Measurements from ENCODE around the gene TXNDC8.

Gene TXNDC8

GRCh38 chr9:110290001-110290400 lies 47.7 kb downstream of the TXNDC8 start:
- H3K4me3 ChIP-seq (ENCODE audit: low read length): no peak overlapping the region
- H3K9me3 ChIP-seq (ENCODE audit: control insufficient read depth, insufficient read depth, low read length): no peaks in the 10 kb centered on the region
- H3K79me2 ChIP-seq (ENCODE audit: control insufficient read depth, low read length): no peaks in the 10 kb centered on the region
- no peaks in the 10 kb centered on the region for H4K20me1 ChIP-seq (ENCODE audit: control insufficient read depth, insufficient read depth, low read depth, low read length)
- H3F3A ChIP-seq (ENCODE audit: control insufficient read depth, insufficient read depth): no peaks in the 10 kb centered on the region
- H3K27me3 ChIP-seq (ENCODE audit: control insufficient read depth, low read length): no peaks in the 10 kb centered on the region
- H3K4me1 ChIP-seq (ENCODE audit: control insufficient read depth, low read length): no peaks in the 10 kb centered on the region
- H3K4me2 ChIP-seq (ENCODE audit: low read length): no peak overlapping the region
- H3K27ac ChIP-seq (ENCODE audit: low read depth, low read length): no peak overlapping the region
- H3K36me3 ChIP-seq (ENCODE audit: control insufficient read depth, low read length): no peaks in the 10 kb centered on the region
- TF ChIP-seq CTCF (IDR thresholded peaks at IDR 0.05; ENCODE audit: low read depth, low read length, poor library complexity, severe bottlenecking) (no peak), EZH2phosphoT487 (IDR thresholded peaks at IDR 0.05; ENCODE audit: borderline replicate concordance, low read length) (no peak)
- H3K9me2 ChIP-seq (replicated peaks; ENCODE audit: control insufficient read depth, low read length): no peaks in the 10 kb centered on the region

GRCh38 chr9:110288503-110288902 lies 49.2 kb downstream of the TXNDC8 start:
- TF ChIP-seq CTCF (IDR thresholded peaks at IDR 0.05; ENCODE audit: low read depth, low read length, poor library complexity, severe bottlenecking): no peak
- no peak for TF ChIP-seq EZH2phosphoT487 (IDR thresholded peaks at IDR 0.05; ENCODE audit: borderline replicate concordance, low read length)

GRCh38 chr9:110287289-110287680 lies 50.4 kb downstream of the TXNDC8 start:
- no peaks in the 10 kb centered on the region for H3F3A ChIP-seq (ENCODE audit: control insufficient read depth, insufficient read depth)
- no peaks in the 10 kb centered on the region for H3K9me3 ChIP-seq (ENCODE audit: control insufficient read depth, insufficient read depth, low read length)
- H3K27me3 ChIP-seq (ENCODE audit: control insufficient read depth, low read length): no peaks in the 10 kb centered on the region
- H3K79me2 ChIP-seq (ENCODE audit: control insufficient read depth, low read length): no peaks in the 10 kb centered on the region
- no peak overlapping the region for H3K4me2 ChIP-seq (ENCODE audit: low read length)
- TF ChIP-seq EZH2phosphoT487 (IDR thresholded peaks at IDR 0.05; ENCODE audit: borderline replicate concordance, low read length) (no peak), CTCF (IDR thresholded peaks at IDR 0.05; ENCODE audit: low read depth, low read length, poor library complexity, severe bottlenecking) (no peak)
- no peak overlapping the region for H3K27ac ChIP-seq (ENCODE audit: low read depth, low read length)
- H3K4me1 ChIP-seq (ENCODE audit: control insufficient read depth, low read length): no peaks in the 10 kb centered on the region
- H3K9me2 ChIP-seq (replicated peaks; ENCODE audit: control insufficient read depth, low read length): no peaks in the 10 kb centered on the region
- H4K20me1 ChIP-seq (ENCODE audit: control insufficient read depth, insufficient read depth, low read depth, low read length): no peaks in the 10 kb centered on the region
- H3K36me3 ChIP-seq (ENCODE audit: control insufficient read depth, low read length): no peaks in the 10 kb centered on the region
- H3K4me3 ChIP-seq (ENCODE audit: low read length): no peak overlapping the region

More at GRCh38 chr9:110288503-110288902, 49.2 kb downstream of the TXNDC8 start:
- Histone ChIP-seq H3K79me2 (ENCODE audit: control insufficient read depth, low read length) (no peaks in the 10 kb centered on the region), H3K9me2 (replicated peaks; ENCODE audit: control insufficient read depth, low read length) (no peaks in the 10 kb centered on the region), H3K4me2 (ENCODE audit: low read length) (no peak overlapping the region), H3K9me3 (ENCODE audit: control insufficient read depth, insufficient read depth, low read length) (no peaks in the 10 kb centered on the region), H3F3A (ENCODE audit: control insufficient read depth, insufficient read depth) (no peaks in the 10 kb centered on the region), H3K27me3 (ENCODE audit: control insufficient read depth, low read length) (no peaks in the 10 kb centered on the region), H3K27ac (ENCODE audit: low read depth, low read length) (no peak overlapping the region), H3K36me3 (ENCODE audit: control insufficient read depth, low read length) (no peaks in the 10 kb centered on the region), H4K20me1 (ENCODE audit: control insufficient read depth, insufficient read depth, low read depth, low read length) (no peaks in the 10 kb centered on the region), H3K4me3 (ENCODE audit: low read length) (no peak overlapping the region), H3K4me1 (ENCODE audit: control insufficient read depth, low read length) (no peaks in the 10 kb centered on the region)
